WTC11 (cell line): ENCODE data around the gene GPRIN3. TPM values are rescaled to one million over a fixed set of nuclear protein-coding genes. Genes with fewer than 3 reads are reported as not detected.

ENCODE experiments used
- ATAC-seq: fragments of 200-7000 bp; cut with Tn5 transposase; 2 replicates; pipeline ENCODE4 v1.10.0; 2021; ENCODE audit warnings: mild to moderate bottlenecking, moderate library complexity
- CTCF ChIA-PET: fragments of 300-600 bp; sonication (Branson Sonifier 250); formaldehyde crosslinking; loops from one replicate; lab custom pipeline; 2021; ENCODE audit warnings: antibody characterized with exemption; lab: Charles Lee
- POLR2A ChIA-PET: fragments of 350-600 bp; sonication (Branson Sonifier 250); formaldehyde crosslinking; loops from one replicate; lab custom pipeline; 2021; ENCODE audit warnings: antibody characterized with exemption; lab: Charles Lee
- DNase-seq: peaks from one replicate; pipeline ENCODE4 v3.0.0; 2021; ENCODE audit warnings: low spot score
- H3K27ac Mint-ChIP-seq: 2 replicates; pipeline ENCODE4 v1.8.0; 2021; ENCODE audit warnings: mixed read lengths
- H3K27me3 Mint-ChIP-seq: 2 replicates; pipeline ENCODE4 v1.8.0; 2021; ENCODE audit warnings: low read depth, mild to moderate bottlenecking, moderate library complexity, mixed read lengths
- H3K36me3 Mint-ChIP-seq: 2 replicates; pipeline ENCODE4 v1.8.0; 2021; ENCODE audit warnings: mixed read lengths
- H3K4me1 Mint-ChIP-seq: 2 replicates; pipeline ENCODE4 v1.8.0; 2022; ENCODE audit warnings: mixed read lengths
- H3K4me3 Mint-ChIP-seq: 2 replicates; pipeline ENCODE4 v1.8.0; 2021; ENCODE audit warnings: mild to moderate bottlenecking, moderate library complexity, mixed read lengths
- H3K9me3 Mint-ChIP-seq: 2 replicates; pipeline ENCODE4 v1.8.0; 2021; ENCODE audit warnings: mixed read lengths
- CREM ChIP-seq: sonication (generic); formaldehyde crosslinking; IDR thresholded peaks from 2 replicates; pipeline ENCODE4 v1.8.1; 2022; ENCODE audit warnings: mild to moderate bottlenecking, missing genetic modification reagents, moderate library complexity
- FOXP1 ChIP-seq: sonication (generic); formaldehyde crosslinking; IDR thresholded peaks from 2 replicates; pipeline ENCODE4 v1.8.0; 2022; ENCODE audit warnings: missing genetic modification reagents, mild to moderate bottlenecking, moderate library complexity, borderline replicate concordance
- GTF2I ChIP-seq: fragments of 250-450 bp; sonication (Bioruptor Pico); conservative IDR thresholded peaks from 2 replicates; pipeline ENCODE4 v1.4.0; 2021; ENCODE audit warnings: mild to moderate bottlenecking
- KAT7 ChIP-seq: sonication (generic); formaldehyde crosslinking; IDR thresholded peaks from 2 replicates; pipeline ENCODE4 v1.8.1; 2023; ENCODE audit warnings: missing genetic modification reagents, mild to moderate bottlenecking, borderline replicate concordance
- MYBL2 ChIP-seq: sonication (generic); formaldehyde crosslinking; IDR thresholded peaks from 2 replicates; pipeline ENCODE4 v1.8.1; 2023; ENCODE audit warnings: mild to moderate bottlenecking, moderate library complexity, missing genetic modification reagents
- PRRX2 ChIP-seq: fragments of 250-450 bp; sonication (Bioruptor Pico); IDR thresholded peaks from 2 replicates; pipeline ENCODE4 v1.8.0; 2021; ENCODE audit warnings: mild to moderate bottlenecking
- SOX15 ChIP-seq: fragments of 250-450 bp; sonication (Bioruptor Pico); IDR thresholded peaks from 2 replicates; pipeline ENCODE4 v1.9.0; 2021; ENCODE audit warnings: mild to moderate bottlenecking
- SP1 ChIP-seq: sonication (generic); formaldehyde crosslinking; conservative IDR thresholded peaks from 2 replicates; pipeline ENCODE4 v1.8.1; 2022; ENCODE audit warnings: missing genetic modification reagents
- TP53 ChIP-seq: sonication (generic); formaldehyde crosslinking; IDR thresholded peaks from 2 replicates; pipeline ENCODE4 v1.8.1; 2023; ENCODE audit warnings: mild to moderate bottlenecking, missing genetic modification reagents
- ZNF121 ChIP-seq: sonication (generic); formaldehyde crosslinking; IDR thresholded peaks from 2 replicates; pipeline ENCODE4 v1.8.0; 2023; ENCODE audit warnings: missing genetic modification reagents
- ZNF232 ChIP-seq: sonication (generic); formaldehyde crosslinking; IDR thresholded peaks from 2 replicates; pipeline ENCODE4 v1.8.0; 2022; ENCODE audit warnings: mild to moderate bottlenecking, missing genetic modification reagents
- ZNF317 ChIP-seq: sonication (generic); formaldehyde crosslinking; IDR thresholded peaks from 2 replicates; pipeline ENCODE4 v1.8.1; 2023; ENCODE audit warnings: low read depth, mild to moderate bottlenecking, moderate library complexity, missing genetic modification reagents, borderline replicate concordance
- total RNA-seq: library from RNA; stranded (reverse); gene quantifications from 3 replicates; pipeline ENCODE4 v1.2.3, GENCODE V29; 2021
- TF ChIP-seq, protein P1 (sequence below): sonication (generic); formaldehyde crosslinking; IDR thresholded peaks from 2 replicates; pipeline ENCODE4 v1.8.1; 2023; ENCODE audit warnings: mild to moderate bottlenecking, moderate library complexity, missing genetic modification reagents
- TF ChIP-seq, protein P2 (sequence below): fragments of 200-600 bp; IDR thresholded peaks from 2 replicates; pipeline ENCODE4 v1.8.0; 2022; ENCODE audit warnings: antibody characterized with exemption
- TF ChIP-seq, protein P3 (sequence below): sonication (generic); formaldehyde crosslinking; IDR thresholded peaks from 2 replicates; pipeline ENCODE4 v1.8.1; 2023; ENCODE audit warnings: mild to moderate bottlenecking, missing genetic modification reagents, borderline replicate concordance
- TF ChIP-seq, protein P4 (sequence below): sonication (generic); formaldehyde crosslinking; IDR thresholded peaks from 2 replicates; pipeline ENCODE4 v1.8.1; 2023; ENCODE audit warnings: mild to moderate bottlenecking, missing genetic modification reagents, moderate library complexity
- TF ChIP-seq, protein P5 (sequence below): fragments of 250-450 bp; sonication (Bioruptor Pico); IDR thresholded peaks from 2 replicates; pipeline ENCODE4 v1.8.0; 2021; ENCODE audit warnings: mild to moderate bottlenecking
- TF ChIP-seq, protein P6 (sequence below): fragments of 250-450 bp; sonication (Bioruptor Pico); IDR thresholded peaks from 2 replicates; pipeline ENCODE4 v1.9.0; 2021; ENCODE audit warnings: mild to moderate bottlenecking
- TF ChIP-seq, protein P7 (sequence below): sonication (generic); formaldehyde crosslinking; IDR thresholded peaks from 2 replicates; pipeline ENCODE4 v1.8.1; 2022; ENCODE audit warnings: low read depth, mild to moderate bottlenecking, moderate library complexity, missing genetic modification reagents, borderline replicate concordance

Gene GPRIN3
- total RNA-seq, 1 experiment from 2014 or later = 2.0 TPM

DNA sequence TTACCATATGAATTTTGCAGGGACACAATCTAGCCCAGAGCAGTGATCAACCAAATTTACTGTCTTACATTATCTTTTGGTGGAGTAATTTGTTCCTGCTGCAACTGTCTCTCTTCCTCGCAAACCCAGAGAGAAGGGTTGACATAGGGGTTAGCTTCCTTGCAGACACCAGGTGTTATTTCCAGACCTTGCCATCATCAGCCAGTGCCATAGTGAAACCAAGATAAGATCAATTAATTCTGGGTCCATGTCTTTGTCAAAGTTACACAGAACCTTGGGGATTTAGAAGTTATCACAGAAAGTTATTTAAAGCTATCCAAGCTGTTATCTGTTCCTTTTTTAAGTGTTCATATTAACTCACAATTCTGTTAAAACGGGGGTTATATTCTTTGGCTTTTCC lies 23.6 kb upstream of the GPRIN3 start:
- DNase-seq = no peak
- no peak overlapping the region for H3K27ac Mint-ChIP-seq
- ChIA-PET CTCF (no interaction called here), POLR2A (no interaction called here)
- no peaks in the 10 kb centered on the region for H3K36me3 Mint-ChIP-seq
- no peak overlapping the region for H3K4me3 Mint-ChIP-seq
- H3K27me3 Mint-ChIP-seq = no peaks in the 10 kb centered on the region; the same call in 1 of the 2 replicates
- peaks cover 8% of the 10 kb centered on the region for H3K4me1 Mint-ChIP-seq
- no peak for ATAC-seq
- peaks cover 5% of the 10 kb centered on the region; the same call in 1 of the 2 replicates for H3K9me3 Mint-ChIP-seq
- no peak for TF ChIP-seq ZNF121 (CRISPR knock-in tag)
- no peak for TF ChIP-seq MYBL2 (CRISPR knock-in tag)
- TF ChIP-seq, protein P1, sequence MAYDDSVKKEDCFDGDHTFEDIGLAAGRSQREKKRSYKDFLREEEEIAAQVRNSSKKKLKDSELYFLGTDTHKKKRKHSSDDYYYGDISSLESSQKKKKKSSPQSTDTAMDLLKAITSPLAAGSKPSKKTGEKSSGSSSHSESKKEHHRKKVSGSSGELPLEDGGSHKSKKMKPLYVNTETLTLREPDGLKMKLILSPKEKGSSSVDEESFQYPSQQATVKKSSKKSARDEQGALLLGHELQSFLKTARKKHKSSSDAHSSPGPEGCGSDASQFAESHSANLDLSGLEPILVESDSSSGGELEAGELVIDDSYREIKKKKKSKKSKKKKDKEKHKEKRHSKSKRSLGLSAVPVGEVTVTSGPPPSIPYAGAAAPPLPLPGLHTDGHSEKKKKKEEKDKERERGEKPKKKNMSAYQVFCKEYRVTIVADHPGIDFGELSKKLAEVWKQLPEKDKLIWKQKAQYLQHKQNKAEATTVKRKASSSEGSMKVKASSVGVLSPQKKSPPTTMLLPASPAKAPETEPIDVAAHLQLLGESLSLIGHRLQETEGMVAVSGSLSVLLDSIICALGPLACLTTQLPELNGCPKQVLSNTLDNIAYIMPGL (CRISPR knock-in tag) = no peak
- TF ChIP-seq, protein P2, sequence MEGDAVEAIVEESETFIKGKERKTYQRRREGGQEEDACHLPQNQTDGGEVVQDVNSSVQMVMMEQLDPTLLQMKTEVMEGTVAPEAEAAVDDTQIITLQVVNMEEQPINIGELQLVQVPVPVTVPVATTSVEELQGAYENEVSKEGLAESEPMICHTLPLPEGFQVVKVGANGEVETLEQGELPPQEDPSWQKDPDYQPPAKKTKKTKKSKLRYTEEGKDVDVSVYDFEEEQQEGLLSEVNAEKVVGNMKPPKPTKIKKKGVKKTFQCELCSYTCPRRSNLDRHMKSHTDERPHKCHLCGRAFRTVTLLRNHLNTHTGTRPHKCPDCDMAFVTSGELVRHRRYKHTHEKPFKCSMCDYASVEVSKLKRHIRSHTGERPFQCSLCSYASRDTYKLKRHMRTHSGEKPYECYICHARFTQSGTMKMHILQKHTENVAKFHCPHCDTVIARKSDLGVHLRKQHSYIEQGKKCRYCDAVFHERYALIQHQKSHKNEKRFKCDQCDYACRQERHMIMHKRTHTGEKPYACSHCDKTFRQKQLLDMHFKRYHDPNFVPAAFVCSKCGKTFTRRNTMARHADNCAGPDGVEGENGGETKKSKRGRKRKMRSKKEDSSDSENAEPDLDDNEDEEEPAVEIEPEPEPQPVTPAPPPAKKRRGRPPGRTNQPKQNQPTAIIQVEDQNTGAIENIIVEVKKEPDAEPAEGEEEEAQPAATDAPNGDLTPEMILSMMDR = no peak
- TF ChIP-seq, protein P3, sequence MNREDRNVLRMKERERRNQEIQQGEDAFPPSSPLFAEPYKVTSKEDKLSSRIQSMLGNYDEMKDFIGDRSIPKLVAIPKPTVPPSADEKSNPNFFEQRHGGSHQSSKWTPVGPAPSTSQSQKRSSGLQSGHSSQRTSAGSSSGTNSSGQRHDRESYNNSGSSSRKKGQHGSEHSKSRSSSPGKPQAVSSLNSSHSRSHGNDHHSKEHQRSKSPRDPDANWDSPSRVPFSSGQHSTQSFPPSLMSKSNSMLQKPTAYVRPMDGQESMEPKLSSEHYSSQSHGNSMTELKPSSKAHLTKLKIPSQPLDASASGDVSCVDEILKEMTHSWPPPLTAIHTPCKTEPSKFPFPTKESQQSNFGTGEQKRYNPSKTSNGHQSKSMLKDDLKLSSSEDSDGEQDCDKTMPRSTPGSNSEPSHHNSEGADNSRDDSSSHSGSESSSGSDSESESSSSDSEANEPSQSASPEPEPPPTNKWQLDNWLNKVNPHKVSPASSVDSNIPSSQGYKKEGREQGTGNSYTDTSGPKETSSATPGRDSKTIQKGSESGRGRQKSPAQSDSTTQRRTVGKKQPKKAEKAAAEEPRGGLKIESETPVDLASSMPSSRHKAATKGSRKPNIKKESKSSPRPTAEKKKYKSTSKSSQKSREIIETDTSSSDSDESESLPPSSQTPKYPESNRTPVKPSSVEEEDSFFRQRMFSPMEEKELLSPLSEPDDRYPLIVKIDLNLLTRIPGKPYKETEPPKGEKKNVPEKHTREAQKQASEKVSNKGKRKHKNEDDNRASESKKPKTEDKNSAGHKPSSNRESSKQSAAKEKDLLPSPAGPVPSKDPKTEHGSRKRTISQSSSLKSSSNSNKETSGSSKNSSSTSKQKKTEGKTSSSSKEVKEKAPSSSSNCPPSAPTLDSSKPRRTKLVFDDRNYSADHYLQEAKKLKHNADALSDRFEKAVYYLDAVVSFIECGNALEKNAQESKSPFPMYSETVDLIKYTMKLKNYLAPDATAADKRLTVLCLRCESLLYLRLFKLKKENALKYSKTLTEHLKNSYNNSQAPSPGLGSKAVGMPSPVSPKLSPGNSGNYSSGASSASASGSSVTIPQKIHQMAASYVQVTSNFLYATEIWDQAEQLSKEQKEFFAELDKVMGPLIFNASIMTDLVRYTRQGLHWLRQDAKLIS = no peak
- no peak for TF ChIP-seq GTF2I
- TF ChIP-seq, protein P4, sequence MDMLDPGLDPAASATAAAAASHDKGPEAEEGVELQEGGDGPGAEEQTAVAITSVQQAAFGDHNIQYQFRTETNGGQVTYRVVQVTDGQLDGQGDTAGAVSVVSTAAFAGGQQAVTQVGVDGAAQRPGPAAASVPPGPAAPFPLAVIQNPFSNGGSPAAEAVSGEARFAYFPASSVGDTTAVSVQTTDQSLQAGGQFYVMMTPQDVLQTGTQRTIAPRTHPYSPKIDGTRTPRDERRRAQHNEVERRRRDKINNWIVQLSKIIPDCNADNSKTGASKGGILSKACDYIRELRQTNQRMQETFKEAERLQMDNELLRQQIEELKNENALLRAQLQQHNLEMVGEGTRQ = no peak
- no peak for TF ChIP-seq ZNF317 (CRISPR knock-in tag)
- TF ChIP-seq TP53 = no peak
- TF ChIP-seq, protein P5, sequence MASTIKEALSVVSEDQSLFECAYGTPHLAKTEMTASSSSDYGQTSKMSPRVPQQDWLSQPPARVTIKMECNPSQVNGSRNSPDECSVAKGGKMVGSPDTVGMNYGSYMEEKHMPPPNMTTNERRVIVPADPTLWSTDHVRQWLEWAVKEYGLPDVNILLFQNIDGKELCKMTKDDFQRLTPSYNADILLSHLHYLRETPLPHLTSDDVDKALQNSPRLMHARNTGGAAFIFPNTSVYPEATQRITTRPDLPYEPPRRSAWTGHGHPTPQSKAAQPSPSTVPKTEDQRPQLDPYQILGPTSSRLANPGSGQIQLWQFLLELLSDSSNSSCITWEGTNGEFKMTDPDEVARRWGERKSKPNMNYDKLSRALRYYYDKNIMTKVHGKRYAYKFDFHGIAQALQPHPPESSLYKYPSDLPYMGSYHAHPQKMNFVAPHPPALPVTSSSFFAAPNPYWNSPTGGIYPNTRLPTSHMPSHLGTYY (CRISPR knock-in tag) = no peak
- no peak for TF ChIP-seq FOXP1 (CRISPR knock-in tag)
- no peak for TF ChIP-seq PRRX2 (CRISPR knock-in tag)
- no peak for TF ChIP-seq ZNF232 (CRISPR knock-in tag)
- TF ChIP-seq KAT7 (CRISPR knock-in tag) = no peak
- TF ChIP-seq, protein P6, sequence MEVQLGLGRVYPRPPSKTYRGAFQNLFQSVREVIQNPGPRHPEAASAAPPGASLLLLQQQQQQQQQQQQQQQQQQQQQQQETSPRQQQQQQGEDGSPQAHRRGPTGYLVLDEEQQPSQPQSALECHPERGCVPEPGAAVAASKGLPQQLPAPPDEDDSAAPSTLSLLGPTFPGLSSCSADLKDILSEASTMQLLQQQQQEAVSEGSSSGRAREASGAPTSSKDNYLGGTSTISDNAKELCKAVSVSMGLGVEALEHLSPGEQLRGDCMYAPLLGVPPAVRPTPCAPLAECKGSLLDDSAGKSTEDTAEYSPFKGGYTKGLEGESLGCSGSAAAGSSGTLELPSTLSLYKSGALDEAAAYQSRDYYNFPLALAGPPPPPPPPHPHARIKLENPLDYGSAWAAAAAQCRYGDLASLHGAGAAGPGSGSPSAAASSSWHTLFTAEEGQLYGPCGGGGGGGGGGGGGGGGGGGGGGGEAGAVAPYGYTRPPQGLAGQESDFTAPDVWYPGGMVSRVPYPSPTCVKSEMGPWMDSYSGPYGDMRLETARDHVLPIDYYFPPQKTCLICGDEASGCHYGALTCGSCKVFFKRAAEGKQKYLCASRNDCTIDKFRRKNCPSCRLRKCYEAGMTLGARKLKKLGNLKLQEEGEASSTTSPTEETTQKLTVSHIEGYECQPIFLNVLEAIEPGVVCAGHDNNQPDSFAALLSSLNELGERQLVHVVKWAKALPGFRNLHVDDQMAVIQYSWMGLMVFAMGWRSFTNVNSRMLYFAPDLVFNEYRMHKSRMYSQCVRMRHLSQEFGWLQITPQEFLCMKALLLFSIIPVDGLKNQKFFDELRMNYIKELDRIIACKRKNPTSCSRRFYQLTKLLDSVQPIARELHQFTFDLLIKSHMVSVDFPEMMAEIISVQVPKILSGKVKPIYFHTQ (CRISPR knock-in tag) = no peak
- no peak for TF ChIP-seq SOX15
- TF ChIP-seq SP1 (CRISPR knock-in tag) = no peak
- TF ChIP-seq, protein P7, sequence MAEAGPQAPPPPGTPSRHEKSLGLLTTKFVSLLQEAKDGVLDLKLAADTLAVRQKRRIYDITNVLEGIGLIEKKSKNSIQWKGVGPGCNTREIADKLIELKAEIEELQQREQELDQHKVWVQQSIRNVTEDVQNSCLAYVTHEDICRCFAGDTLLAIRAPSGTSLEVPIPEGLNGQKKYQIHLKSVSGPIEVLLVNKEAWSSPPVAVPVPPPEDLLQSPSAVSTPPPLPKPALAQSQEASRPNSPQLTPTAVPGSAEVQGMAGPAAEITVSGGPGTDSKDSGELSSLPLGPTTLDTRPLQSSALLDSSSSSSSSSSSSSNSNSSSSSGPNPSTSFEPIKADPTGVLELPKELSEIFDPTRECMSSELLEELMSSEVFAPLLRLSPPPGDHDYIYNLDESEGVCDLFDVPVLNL (CRISPR knock-in tag) = no peak
- TF ChIP-seq CREM (CRISPR knock-in tag) = no peak
